ENCODE measurements around the gene ZNF627.

- no peak for TF ChIP-seq CTCF (IDR thresholded peaks at IDR 0.05)
- TF ChIP-seq POLR2AphosphoS5 (IDR thresholded peaks at IDR 0.05; ENCODE audit: insufficient read depth in 1 of 2, low read depth in 1 of 2), result no peak
- TF ChIP-seq POLR2A (IDR thresholded peaks at IDR 0.05), result no peak
Measured at GRCh38 chr19:11606484-11606883, 9.2 kb downstream of the ZNF627 start.
